NCI-H2227 treated with DMSO at 0.1 percent for 48 hours (cell line): ENCODE measurements around the gene ZFP14.
A peak's percentile ranks its signal among the peaks of the same experiment; 100 is the strongest.

Experiments used
- DNase-seq: peaks from one replicate; lab custom pipeline; 2025; lab: John Stamatoyannopoulos, UW

Gene ZFP14

GRCh38 chr19:36378625-36379509, at the start of gene ZFP14:
Gene ZFP14, minus strand, starts transcription at chr19:36379201. Its CDS starts 11,309 bp downstream, at chr19:36367892.
- DNase-seq: peak; percentile 99

- no peak for DNase-seq
Observed at GRCh38 chr19:36423925-36424324, 44.9 kb upstream of the ZFP14 start.

DNA sequence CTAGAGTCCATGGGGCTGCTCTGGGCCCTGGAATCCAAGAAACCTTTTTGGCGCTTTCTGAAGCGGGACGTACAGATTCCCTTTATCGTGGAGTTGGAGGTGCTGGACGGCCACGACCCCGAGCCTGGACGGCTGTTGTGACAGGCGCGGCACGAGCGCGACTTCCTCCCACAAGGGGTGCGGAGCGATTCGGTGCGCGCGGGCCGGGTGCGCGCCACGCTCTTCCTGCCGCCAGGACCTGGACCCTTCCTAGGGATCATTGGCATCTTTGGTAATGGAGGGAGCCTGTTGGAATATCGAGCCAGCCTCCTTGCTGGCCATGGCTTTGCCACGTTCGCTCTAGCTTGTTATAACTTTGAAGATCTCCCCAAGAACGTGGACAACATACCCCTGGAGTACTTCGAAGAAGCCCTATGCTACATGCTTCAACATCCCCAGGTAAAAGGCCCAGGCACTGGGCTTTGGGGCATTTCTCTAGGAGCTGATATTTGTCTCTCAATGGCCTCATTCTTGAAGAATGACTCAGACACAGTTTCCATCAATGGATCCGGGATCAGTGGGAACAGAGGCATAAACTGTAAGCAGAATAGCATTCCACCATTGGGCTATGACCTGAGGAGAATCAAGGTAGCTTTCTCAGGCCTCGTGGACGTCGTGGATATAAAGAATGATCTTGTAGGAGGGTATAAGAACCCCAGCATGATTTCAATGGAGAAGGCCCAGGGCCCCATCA, 42.9 kb upstream of the ZFP14 start:
- DNase-seq: peak; percentile 76

GRCh38 chr19:36420961-36421748, 42.2 kb upstream of the ZFP14 start:
- peak; percentile 77 for DNase-seq

- peak; percentile 97 for DNase-seq
Observed at GRCh38 chr19:36418287-36419001, 39.4 kb upstream of the ZFP14 start, which contains the start of gene ZFP82. Gene ZFP82, minus strand, starts transcription at chr19:36418644. Its CDS starts 8,855 bp downstream, at chr19:36409789.

GRCh38 chr19:36417752-36418286, 38.8 kb upstream of the ZFP14 start:
- DNase-seq: no peak

DNA sequence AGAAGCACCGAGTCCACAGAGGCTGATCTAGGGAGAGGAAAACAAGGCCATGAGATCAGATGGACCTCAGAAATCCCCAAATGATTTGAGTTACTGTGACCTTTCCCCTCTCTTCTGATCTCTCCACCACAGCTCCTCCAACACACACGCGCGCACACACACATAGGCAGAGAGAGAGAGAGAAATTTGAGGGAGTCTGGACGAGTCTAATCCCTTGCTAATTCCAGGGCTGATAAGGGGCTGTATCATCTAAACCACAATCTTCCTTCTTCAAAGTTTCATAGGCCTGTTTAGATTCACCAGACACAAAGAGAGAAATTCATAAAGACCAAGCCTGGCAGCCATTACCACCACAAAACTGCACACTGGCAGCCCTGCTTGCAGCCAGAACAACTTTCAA, 30.8 kb upstream of the ZFP14 start:
- DNase-seq: no peak

- DNase-seq: no peak
Observed at GRCh38 chr19:36408101-36408500, 29.1 kb upstream of the ZFP14 start.

- no peak for DNase-seq
Observed at GRCh38 chr19:36404498-36404897, 25.5 kb upstream of the ZFP14 start.

GRCh38 chr19:36401475-36401874, 22.5 kb upstream of the ZFP14 start:
- DNase-seq: no peak

DNA sequence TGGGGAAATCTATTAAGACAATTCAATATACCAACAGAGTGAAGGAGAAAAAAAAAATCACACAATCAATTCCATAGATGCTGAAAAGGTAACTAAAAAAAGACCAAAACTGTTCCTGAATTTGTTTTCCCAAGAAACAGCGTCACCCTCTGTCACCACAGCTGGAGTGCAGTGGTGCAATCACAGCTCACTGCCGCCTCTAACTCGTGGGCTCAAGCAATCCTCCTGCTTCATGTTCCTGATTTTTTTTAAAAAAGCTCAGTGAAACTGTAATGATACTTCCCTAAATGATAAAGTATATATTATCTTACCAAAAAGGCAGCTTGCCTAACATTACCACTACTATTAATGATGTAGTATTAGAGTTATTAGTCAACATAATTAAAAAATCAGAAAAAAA, 19.6 kb upstream of the ZFP14 start:
- no peak for DNase-seq

DNA sequence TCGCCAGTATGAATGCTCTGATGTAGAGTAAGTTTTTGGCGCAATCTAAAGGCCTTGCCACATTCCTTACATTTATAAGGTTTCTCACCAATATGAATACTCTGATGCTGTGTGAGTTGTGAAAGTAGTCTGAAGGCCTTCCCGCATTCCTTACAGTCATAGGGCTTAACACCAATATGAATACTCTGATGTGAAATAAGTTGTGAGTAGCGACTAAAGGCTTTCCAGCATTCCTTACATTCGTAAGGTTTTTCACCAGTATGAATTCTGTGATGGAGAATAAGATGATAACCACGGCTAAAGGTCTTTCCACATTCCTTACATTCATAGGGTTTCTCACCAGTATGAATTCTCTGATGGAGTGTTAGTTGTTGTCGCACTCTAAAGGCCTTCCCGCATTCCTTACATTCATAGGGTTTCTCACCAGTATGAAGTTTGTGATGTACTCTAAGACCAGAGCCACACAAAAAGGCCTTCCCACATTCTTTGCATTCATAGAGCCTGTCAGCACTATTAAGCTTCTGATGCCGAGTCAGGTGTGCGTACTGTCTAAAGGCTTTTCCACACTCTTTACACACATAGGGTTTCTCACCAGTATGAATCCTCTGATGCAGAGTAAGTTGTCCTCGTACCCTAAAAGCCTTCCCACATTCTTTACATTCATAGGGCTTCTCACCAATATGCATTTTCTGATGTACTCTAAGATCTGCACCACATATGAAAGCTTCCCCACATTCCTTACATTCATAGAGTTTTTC, 14.1 kb upstream of the ZFP14 start:
- no peak for DNase-seq

DNA sequence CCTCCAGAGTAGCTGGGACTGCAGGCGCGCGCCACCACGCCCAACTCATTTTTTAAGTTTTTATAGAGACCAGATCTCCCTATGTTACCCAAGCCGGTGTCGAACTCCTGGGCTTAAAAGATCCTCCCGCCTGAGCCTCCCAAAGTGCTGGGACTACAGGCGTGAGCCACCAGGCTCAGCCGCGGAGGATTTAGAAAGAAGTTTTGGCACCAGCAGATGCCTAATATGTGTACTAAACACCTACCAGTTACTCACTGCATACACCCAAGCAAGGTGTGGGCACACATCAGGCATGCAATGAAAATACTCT, 464 bp upstream of the ZFP14 start:
- no peak for DNase-seq

DNA sequence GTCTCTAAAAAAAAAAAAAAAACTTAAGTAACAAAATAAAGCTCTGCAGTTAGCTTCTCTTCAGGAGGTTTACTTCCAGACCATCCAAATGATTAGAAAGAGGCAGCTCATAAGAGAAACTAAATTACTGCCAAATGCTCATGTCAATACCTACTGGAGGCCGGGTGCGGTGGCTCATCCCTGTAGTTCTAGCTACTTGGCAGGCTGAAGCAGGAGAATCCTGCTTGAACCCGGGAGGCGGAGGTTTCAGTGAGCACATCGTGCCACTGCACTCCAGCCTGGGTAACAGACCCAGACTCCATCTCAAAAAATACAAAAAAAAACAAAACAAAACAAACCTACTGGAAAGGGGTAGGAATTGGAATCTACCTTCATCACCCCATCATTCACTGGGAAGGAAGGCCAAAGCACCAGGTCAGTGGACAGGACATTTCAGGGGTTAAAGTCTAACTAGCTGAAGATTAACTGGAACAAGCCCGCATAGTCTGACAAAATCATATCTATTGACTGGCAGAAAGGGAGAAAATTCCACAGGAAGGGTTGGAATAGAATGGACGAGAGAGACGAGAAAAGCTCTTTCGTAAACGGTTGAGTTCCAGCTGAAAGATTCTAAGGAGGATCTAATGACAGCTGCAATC, 1.3 kb downstream of the ZFP14 start:
- no peak for DNase-seq

DNA sequence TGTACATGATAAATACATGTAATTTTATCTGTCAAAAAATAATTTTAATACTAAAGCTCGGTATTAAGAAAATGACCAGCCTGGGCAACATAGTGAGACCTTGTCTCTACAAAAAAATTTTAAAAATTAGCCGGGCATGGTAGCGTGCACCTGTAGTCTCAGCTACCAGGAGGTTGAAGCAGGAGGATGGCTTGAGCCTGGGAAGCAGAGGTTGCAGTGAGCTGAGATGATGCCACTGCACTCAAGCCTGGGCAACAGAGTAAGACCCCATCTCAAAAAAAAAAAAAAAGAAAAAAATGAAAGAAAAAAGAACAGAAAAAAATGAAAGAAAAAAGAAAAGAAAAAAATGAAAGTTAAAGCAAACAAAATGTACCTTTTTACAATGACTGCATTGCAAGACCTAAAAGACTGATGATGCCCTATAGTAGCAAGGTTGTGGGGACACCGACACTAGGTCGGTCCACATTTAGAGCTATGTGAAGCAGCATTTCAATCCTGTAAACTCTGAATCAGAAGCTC, 5.3 kb downstream of the ZFP14 start:
- no peak for DNase-seq

GRCh38 chr19:36371886-36372285, 7.1 kb downstream of the ZFP14 start:
- no peak for DNase-seq

DNA sequence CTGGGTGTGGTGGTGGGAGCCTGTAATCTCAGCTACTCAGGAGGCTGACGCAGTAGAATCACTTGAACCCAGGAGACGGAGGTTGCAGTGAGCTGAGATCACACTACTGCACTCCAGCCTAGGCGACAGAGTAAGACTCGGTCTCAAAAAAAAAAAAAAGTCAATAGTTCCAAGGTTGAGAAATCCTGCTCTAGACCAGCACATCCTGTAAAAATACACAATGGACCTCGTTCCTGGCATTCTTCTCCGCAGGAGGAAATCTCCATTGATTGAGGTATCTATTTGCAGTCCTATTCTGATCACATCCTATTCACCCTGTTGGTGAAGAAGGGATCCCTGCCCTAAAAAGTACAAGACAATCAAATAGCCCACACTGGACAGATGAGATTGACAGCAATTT, 15.2 kb downstream of the ZFP14 start:
- DNase-seq: no peak

GRCh38 chr19:36340786-36341372, 38.1 kb downstream of the ZFP14 start:
- DNase-seq: no peak

- DNase-seq: peak; percentile 100
Observed at GRCh38 chr19:36331353-36332228, 47.4 kb downstream of the ZFP14 start.
